SW 1271 (cell line): Measurements from ENCODE around the gene MBOAT1.
"Not testable (repeated sequence)": the region's sequence is repeated elsewhere in the genome, so short reads cannot be mapped to it uniquely, and the experiment has no call there.

Experiments
- DNase-seq, 2 experiments: peaks; one replicate each; lab custom pipeline; 2025; lab: John Stamatoyannopoulos, UW

The MBOAT1 gene, protein sequence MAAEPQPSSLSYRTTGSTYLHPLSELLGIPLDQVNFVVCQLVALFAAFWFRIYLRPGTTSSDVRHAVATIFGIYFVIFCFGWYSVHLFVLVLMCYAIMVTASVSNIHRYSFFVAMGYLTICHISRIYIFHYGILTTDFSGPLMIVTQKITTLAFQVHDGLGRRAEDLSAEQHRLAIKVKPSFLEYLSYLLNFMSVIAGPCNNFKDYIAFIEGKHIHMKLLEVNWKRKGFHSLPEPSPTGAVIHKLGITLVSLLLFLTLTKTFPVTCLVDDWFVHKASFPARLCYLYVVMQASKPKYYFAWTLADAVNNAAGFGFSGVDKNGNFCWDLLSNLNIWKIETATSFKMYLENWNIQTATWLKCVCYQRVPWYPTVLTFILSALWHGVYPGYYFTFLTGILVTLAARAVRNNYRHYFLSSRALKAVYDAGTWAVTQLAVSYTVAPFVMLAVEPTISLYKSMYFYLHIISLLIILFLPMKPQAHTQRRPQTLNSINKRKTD

DNA sequence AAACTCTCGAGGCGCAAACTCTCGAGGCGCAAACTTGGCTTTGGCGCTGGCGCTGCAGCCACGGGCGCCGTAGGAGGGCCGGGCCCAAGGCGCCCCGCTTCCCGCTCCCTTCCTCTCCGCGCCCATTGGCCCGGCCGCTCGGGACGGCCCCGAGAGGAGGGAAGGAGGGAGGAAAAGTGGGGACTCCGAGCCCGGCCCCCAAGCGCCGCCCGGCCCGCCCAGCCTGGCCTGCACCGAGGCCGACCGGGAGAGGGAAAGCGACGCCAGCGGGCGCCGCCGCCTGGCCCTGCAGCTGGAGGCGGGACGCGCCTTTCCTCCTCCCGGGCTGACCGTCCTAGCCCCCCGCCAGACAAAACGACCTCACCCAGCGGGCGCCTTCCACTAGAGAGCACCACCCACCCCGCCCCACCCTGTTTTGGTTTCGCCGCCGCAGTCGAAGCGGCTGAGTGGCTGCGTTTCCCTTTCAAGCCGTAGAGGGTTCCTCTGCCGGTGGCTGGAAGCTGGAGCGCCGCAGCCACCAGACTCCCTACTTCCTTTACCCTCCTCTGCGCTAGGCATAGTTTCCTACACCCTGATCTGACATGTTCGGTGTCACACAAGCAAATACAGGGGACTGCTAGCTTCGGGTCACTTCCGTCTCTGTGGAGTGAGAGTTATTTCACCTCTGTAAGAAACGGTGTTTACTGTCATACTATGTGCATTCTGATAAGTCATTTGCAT is at the start of gene MBOAT1:
TSS of gene MBOAT1 (minus strand) at position 78 of the 720 bp plus-strand sequence. CDS start 235 bp downstream, outside the sequence.
- peak; percentile 90 to 92 for DNase-seq

DNA sequence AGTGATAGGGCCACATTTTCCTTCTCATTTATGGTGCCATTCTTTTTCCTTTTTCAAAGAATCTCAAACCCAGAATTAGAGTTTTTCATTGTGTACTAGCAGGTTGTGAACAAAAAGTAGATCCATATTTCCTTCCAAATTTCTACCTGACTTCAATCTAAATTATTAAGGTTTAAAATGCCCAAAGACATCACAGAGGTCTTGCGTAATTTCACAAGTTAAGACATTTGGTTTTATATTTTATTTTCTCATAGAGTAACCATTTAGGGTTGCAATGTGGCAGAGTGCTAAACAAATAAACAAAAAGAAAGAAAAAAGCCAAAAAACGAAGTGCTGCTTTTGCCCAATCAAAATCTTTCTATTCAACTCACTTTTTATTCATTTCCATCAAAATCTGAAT is 49.4 kb upstream of the MBOAT1 start:
- DNase-seq = no peak

DNA sequence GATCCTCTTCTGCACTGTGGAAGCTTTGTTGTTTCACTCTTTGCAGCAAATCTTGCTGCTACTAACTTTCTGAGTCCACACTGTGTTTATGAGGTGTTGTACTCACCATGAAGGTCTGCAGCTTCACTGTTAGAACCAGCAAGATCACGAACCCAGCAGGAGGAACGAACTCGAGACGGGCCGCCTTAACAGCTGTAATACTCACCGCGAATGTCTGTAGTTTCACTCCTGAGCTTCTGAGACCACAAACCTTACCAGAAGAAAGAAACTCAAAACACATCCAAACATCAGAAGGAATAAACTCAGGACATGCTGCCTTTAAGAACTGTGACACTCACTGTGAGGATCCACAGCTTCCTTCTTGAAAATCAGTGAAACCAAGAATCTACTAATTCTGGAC is 48.1 kb upstream of the MBOAT1 start:
- no peak for DNase-seq

DNA sequence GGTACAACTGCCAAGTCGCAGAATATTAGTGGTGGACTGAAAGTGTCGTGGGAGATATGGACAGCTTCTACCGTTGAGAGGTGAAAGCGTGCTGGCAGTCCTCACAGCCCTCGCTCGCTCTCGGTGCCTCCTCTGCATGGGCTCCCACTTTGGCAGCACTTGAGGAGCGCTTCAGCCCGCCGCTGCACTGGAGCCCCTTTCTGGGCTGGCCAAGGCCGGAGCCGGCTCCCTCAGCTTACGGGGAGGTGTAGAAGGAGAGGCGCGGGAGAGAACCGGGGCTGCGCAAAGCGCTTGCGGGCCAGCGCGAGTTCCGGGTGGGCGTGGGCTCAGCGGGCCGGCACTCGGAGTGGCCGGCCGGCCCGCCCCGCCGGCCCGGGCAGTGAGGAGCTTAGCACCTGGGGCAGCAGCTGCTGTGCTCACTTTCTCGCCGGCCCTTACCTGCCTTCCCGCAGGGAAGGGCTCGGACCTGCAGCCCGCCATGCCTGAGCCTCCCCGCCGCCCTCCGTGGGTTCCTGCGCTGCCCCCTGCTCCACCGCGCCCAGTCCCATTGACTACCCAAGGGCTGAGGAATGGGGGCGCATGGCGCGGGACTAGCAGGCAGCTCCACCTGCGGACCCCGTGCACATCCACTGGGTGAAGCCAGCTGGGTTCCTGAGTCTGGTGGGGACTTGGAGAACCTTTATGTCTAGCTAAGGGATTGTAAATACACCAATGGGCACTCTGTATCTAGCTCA is 47.2 kb upstream of the MBOAT1 start:
- DNase-seq = no peak

DNA sequence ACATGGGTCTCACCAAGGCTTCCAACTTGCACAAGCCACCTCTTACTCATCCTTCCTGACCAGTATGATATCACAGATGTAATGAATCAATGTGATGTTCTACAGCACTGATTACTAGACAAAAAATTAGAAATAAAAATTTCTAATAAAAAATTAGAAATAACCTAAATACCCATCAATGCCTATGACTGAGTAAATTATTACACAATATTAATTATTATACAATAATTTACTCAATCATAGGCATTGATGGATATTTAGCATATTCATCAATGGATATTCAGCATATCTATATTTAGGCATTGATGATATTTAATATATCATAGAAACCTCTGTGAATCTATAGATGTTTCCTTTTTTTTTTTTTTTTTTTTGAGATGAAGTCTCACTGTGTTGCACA is 43.2 kb upstream of the MBOAT1 start:
- no peak for DNase-seq

DNA sequence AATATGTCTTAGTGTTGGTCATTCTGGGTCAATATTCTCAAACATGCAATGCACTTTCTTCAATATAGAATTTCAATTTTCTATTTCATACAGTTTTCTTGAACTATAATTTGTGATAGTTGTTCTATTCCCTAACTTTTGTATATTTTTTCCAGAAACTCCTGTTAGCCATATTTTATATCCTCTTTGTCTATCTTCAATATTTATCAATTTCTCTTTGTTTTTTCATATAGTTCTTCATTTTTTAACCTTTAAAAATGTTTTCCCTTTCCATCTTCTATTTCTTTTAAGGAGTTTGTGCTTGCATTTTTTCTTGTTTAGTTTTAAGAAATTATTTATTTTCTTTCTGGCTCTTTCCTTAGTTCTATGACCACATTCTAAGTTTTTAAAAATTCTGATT is 42.0 kb upstream of the MBOAT1 start:
- DNase-seq = no peak

DNA sequence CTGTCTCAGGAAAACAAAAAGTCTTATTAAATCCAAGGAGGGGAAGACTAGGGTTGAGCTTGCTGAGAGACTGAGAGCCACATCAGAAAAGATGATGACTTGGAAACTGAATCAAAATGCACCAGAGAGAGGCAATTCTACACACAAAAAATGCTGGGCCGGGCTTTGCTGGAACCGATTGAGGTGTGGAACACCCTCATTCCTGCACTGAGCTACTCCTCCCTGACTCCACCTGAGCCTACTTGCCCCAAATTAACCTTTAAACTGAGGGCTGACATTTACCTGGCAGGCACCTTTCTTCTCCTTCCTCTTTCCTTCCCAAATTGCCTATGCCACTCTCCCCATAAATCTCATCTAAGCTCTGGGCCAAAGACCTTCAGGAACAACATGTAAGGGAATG is 40.8 kb upstream of the MBOAT1 start:
- DNase-seq = no peak

DNA sequence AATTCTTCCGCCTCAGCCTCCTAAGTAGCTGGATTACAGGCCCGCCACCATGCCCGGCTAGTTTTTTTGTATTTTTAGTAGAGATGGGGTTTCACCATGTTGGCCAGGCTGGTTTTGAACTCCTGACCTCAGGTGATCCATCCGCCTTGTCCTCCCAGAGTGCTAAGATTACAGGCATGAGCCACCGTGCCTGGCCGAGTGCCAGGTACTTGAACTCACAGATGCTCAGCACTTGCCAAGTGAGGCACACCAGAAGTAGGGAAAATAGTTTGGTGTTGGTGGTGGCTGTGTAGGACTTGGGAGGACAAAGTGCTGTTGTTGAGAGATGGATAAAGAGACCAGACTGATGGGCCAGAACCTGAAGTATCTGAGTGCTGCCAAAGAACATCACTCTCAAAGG is 40.0 kb upstream of the MBOAT1 start:
- no peak for DNase-seq

DNA sequence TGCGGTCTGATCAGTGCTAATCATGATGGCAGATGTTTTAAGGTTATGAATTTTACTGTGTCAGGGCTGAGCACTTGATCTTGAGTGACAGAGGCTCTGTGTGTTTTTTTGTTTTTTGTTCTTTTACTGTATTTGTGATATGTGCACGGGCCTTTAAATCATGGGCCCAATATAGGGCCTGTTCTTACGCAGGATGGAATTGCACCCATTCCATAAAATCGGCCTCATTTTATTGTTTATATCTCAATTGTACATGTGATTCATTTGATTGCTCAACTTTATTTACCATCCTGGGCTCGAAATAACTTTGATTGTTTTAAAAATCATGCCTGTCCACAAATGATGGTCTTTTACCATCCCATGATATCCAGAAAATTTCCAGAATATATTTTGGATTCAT is 39.3 kb upstream of the MBOAT1 start:
- DNase-seq = no peak

DNA sequence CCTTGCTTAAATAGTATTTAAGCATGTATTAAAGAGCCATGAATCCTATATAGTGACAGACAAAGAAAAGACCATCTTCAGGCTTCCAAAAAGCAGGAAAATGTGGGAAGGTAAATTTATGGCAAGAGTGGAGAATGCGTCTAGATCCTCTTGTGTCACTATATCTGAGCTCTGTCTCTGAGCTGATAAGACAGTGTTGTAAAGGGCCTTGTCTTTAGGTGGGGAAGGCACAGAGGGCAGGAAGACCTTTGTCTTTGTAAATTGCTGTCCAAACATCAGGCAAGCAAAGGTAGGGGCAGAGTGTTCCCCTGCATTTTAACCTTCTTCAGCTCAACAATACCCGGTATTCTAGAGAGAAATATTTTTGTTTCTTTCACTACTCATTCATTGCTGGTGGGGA is 33.9 kb upstream of the MBOAT1 start:
- no peak for DNase-seq

DNA sequence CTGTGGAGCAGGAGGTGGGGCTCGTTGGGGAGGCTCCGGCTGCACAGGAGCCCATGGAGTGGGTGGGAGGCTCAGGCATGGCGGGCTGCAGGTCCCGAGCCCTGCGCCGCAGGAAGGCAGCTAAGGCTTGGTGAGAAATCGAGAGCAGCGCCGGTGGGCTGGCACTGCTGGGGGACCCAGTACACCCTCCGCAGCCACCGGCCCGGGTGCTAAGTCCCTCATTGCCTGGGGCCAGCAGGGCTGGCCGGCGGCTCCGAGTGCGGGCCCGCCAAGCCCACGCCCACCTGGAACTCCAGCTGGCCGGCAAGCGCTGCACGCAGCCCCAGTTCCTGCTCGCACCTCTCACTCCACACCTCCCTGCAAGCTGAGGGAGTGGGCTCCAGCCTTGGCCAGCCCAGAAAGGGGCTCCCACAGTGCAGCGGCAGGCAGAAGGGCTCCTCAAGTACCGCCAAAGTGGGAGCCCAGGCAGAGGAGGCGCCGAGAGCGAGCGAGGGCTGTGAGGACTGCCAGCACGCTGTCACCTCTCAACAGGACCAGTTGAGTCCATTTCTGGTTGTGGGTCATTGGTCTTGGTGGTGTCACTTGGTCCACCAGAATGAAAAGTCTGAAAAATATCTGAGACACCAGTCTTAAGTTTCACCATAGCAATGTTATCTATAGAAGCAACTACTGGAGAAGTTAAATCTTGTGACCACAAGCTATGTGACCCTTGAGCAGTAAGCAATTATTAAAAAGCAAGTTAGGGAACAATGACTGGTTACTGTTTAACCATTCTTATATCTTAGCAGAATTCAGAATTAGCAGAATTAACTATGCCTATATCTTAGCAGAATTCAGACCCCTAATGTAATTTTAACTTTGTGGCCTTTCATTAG is 32.8 kb upstream of the MBOAT1 start:
- not testable (repeated sequence) for DNase-seq

DNA sequence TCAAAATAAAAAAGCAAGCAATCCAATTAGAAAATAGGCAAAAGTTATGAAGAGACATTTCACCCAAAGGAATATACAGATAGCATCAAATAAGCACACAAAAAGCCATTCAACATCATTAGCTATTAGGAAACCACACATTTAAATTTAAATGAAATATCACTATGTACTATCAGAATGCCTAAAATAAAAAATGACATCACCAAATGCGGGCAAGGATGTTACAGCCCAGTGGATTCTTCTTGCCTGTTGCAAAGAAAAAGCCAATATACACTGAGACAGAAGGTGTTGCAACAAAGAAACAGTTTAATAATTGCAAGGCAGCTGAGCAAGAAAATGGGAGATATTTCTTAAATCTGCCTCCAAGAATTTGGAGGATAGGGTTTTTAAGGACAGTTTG is 31.0 kb upstream of the MBOAT1 start:
- DNase-seq = no peak

DNA sequence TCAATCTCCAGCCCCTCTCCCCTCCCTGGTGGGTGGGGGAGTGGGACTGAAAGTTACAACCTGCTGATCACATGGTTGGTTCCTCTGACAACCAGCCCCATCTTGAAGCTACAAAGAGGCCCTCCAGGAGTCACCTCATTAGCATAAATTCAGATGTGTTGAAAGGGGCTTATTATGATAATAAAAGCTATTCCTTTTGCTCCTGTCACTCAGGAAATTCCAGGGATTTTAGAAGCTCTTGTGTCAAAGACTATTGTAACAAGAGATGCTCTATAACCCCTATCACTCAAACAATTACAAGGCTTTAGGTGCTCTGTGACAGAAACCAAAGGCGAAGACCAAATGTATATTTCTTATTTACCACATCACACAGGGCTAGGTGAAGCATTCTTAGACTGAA is 30.1 kb upstream of the MBOAT1 start:
- DNase-seq = no peak

DNA sequence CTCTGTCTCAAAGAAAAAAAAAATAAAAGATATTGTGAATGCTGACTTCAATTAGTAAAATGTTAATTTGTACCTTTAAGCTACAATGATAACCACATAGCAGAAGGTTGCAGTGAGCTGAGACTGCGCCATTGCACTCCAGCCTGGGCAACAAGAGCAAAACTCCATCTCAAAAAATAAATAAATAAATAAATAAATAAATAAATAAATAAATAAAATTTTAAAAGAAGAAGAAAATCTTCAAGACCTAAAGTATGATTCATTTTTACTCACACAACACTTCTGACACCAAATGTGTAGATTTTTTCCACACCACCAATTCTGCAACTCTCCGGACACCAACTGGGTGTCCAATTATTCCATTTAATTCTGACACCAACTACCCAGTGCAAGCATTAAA is 28.8 kb upstream of the MBOAT1 start:
- DNase-seq = no peak

DNA sequence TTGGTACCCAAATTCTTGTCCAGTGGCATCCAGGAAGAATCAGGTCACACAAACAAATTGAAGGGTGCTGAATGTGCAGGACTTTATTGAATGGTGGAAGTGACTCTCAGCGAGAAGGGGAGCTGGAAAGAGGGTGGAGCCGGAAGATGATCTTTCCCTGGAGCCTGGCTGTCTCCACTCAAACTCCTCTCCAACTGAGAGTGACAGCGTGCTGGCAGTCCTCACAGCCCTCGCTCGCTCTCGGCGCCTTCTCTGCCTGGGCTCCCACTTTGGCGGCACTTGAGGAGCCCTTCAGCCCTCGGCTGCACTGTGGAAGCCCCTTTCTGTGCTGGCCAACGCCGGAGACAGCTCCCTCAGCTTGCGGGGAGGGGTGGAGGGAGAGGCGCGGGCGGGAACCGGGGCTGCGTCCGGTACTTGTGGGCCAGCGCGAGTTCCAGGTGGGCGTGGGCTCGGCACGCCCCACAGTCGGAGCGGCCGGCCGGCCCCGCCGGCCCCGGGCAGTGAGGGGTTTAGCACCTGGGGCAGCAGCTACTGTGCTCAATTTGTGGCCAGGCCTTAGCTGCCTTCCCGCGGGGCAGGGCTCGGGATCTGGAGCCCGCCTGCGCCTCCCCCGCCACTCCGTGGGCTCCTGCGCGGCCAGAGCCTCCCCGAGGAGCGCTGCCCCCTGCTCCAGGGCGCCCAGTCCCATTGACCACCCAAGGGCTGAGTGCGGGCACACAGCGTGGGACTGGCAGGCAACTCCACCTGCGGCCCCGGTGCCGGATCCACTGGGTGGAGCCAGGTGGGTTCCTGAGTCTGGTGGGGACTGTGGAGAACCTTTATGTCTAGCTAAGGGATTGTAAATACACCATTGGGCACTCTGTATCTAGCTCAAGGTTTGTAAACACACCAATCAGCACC is 26.7 kb upstream of the MBOAT1 start:
- DNase-seq = no peak

DNA sequence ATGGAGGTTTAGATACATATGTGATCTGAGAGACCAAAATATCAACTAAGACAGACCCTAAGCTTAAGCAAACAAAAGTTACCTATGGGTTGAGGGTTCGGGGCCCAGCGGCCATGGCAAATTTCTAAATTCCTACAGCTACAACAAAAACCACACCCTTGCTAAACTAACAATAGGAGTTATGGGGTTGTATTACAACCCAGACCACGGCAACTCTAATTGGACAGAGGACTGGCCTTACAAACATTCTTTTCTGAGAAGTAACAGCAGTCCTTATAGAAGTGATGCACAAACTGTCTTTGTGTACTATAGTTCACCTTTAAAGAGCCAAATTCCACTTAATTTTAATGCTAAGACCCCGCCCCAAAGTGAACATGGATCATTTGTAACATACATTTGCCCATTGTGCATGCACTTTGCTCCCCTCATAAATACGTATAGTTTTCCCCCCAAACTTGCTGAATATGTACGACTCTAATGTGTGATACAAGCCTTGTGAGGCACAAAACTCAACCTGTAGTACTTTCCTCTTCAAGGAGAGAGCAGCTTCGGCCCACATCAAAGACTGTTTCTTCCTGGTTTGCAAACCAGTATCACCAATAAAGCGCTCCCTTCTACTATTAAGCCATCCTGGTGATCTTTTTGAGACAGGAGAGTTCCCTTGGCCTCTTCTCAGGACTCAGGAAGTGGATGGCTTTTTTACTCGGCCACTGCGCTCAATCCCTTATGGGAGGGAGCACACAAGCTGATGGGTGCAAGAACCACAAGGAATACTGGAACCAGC is 25.6 kb upstream of the MBOAT1 start:
- DNase-seq = no peak

DNA sequence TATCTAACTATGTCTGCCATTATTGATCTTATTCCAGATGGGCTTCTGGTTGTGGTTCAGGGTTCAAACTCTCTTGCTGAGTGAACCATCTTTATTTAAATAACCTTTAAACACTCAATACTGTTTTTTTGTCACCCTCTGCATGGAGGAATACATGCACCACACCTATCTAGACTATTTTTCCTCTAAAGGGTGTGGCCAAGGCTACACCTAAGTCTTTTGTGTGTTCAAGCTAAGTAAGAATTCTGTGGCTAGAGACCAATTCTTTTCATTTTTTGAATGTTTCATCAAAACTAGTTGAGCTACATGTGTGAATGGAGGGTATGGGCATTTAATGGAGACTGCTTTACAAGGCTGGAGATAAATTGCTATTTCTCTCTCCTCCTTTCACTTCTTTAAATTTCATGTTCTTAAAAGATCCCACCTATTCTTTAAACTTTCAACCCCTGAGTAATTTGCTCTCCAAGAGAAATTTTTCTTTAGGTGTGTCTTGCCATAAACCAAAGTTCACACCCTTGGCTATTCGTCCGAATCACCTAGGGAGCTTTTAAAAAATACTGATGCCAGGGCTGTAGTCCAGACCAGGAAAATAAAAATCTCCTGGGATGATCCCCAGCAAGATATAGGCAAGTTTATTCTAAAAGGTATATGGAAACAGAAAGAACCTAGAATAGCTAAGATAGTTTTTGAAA is 24.8 kb upstream of the MBOAT1 start:
- DNase-seq = no peak

DNA sequence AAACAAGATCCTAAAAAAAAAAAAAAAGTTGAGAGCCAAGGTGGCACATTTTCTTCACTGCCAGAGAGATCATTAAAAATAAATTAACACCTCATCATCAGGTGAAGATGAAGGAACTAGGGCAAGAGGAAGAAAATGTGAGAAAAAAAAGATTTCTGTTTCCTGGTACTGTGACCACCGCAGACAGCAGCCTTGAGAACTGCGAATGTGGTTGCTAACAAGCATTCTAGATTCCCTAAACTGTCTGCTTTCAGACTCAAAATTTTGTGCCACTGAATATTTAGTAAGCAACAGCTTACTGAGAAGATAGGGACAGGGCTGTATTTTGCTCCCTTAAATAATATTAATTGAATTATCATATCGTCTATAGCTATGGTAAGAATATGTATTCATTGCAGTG is 24.1 kb upstream of the MBOAT1 start:
- DNase-seq = no peak

DNA sequence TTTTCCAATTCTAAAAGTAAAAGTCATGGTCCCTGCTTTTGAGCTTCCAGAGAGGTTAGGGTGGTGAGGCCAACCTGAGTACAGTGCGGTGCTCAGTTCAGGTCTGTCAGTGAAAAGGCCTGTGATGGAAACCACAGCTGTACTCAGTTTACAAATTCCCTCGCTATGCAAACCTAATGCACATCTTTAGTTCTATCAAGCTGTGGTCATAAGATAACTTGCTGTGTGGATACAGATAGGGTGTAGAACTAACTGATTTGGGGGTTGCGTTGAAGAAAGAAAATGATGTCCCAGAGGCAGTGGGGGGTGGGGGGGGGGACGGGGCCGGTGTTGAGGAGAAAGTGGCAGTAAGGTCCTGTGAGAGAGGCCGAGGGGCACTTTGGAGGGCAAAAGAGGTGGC is 22.8 kb upstream of the MBOAT1 start:
- DNase-seq = no peak
